Vagina (tissue), 2 donors: ENCODE results near the gene WDR72. TPM values are rescaled to one million over a fixed set of nuclear protein-coding genes. Genes with fewer than 3 reads are reported as not detected.

Experiments used
- DNase-seq, 2 donors: peaks; one replicate each; pipeline ENCODE4 v3.0.0-alpha.2; 2017; ENCODE audit errors: extremely low spot score in 2 of 2
- H3K27ac ChIP-seq: fragments of 200-600 bp; sonication (generic); one replicate; pipeline ENCODE4 v1.5.1; 2019
- H3K27me3 ChIP-seq: fragments of 200-600 bp; sonication (generic); one replicate; pipeline ENCODE4 v1.5.1; 2019
- H3K36me3 ChIP-seq, 2 donors: fragments of 200-600 bp; sonication (generic); one replicate each; pipeline ENCODE4 v1.5.1; 2017 to 2019
- H3K4me1 ChIP-seq: fragments of 200-600 bp; sonication (generic); one replicate; pipeline ENCODE4 v1.5.1; 2019
- H3K4me3 ChIP-seq, 2 donors: fragments of 200-600 bp; sonication (generic); 1 replicate in 1 of 2; 2 replicates in 1 of 2; pipeline ENCODE4 v1.5.1; 2016 to 2019
- H3K9me3 ChIP-seq: fragments of 200-600 bp; sonication (generic); one replicate; pipeline ENCODE4 v1.5.1; 2019
- CTCF ChIP-seq, 3 experiments: fragments of 450-650 bp in 2 of 3; fragments of 200-600 bp in 1 of 3; sonication (generic) in 1 of 3; IDR thresholded peaks; one replicate each; pipeline ENCODE4 v1.5.1; 2017 to 2019; ENCODE audit warnings: antibody characterized with exemption in 3 of 3, mild to moderate bottlenecking in 2 of 3, moderate library complexity in 2 of 3
- POLR2A ChIP-seq, 2 donors: fragments of 450-650 bp; IDR thresholded peaks; one replicate each; pipeline ENCODE4 v1.6.1; 2017; ENCODE audit warnings: antibody characterized with exemption in 2 of 2, mild to moderate bottlenecking in 2 of 2, moderate library complexity in 2 of 2
- POLR2AphosphoS5 ChIP-seq, 2 donors: sonication (generic); formaldehyde crosslinking; IDR thresholded peaks; one replicate each; pipeline ENCODE4 v1.9.0; 2017; ENCODE audit warnings: antibody characterized with exemption in 2 of 2, mild to moderate bottlenecking in 2 of 2, low read depth in 1 of 2; ENCODE audit not compliant: insufficient read depth in 1 of 2
- intact Hi-C: fragments of 100-400 bp; cut with DNase I; formaldehyde crosslinking; loops from one replicate; pipeline ENCODE4 v1.15.1; 2023
- total RNA-seq: library from RNA; depleted of rRNA; stranded (reverse); fragments of >200 nt; gene quantifications from one replicate; pipeline ENCODE4 v1.2.3, GENCODE V29; 2016

The WDR72 gene
- total RNA-seq, 1 donor from 2014 or later: not detected

- TF ChIP-seq POLR2A (IDR thresholded peaks at IDR 0.05): no peak
- no peak for TF ChIP-seq CTCF (IDR thresholded peaks at IDR 0.05)
- no peak for TF ChIP-seq POLR2AphosphoS5 (IDR thresholded peaks at IDR 0.05; ENCODE audit: insufficient read depth in 1 of 2, low read depth in 1 of 2)
- Histone ChIP-seq H3K4me3 (no peak overlapping the region), H3K27me3 (no peaks in the 10 kb centered on the region), H3K36me3 (no peaks in the 10 kb centered on the region), H3K27ac (no peak overlapping the region), H3K9me3 (no peaks in the 10 kb centered on the region), H3K4me1 (no peaks in the 10 kb centered on the region)
- intact Hi-C loops: no loop called here
- no peak for DNase-seq
These were observed 233.6 kb downstream of the WDR72 start for GRCh38 chr15:53525894-53526293.

- Histone ChIP-seq H3K9me3 (no peaks in the 10 kb centered on the region), H3K27ac (no peak overlapping the region), H3K27me3 (no peaks in the 10 kb centered on the region), H3K4me1 (no peaks in the 10 kb centered on the region), H3K36me3 (no peaks in the 10 kb centered on the region), H3K4me3 (no peak overlapping the region)
- intact Hi-C loops: no loop called here
- TF ChIP-seq CTCF (IDR thresholded peaks at IDR 0.05) (no peak), POLR2AphosphoS5 (IDR thresholded peaks at IDR 0.05; ENCODE audit: insufficient read depth in 1 of 2, low read depth in 1 of 2) (no peak), POLR2A (IDR thresholded peaks at IDR 0.05) (no peak)
- DNase-seq: no peak
These were observed 236.5 kb downstream of the WDR72 start for GRCh38 chr15:53522991-53523390.

GRCh38 chr15:53520996-53521395 is 238.5 kb downstream of the WDR72 start:
- H3K4me1 ChIP-seq: no peaks in the 10 kb centered on the region
- no peaks in the 10 kb centered on the region for H3K27me3 ChIP-seq
- H3K27ac ChIP-seq: no peak overlapping the region
- H3K36me3 ChIP-seq: no peaks in the 10 kb centered on the region
- no peaks in the 10 kb centered on the region for H3K9me3 ChIP-seq
- TF ChIP-seq CTCF (IDR thresholded peaks at IDR 0.05) (no peak), POLR2A (IDR thresholded peaks at IDR 0.05) (no peak)
- no peak for DNase-seq
- no peak overlapping the region for H3K4me3 ChIP-seq
- intact Hi-C loops: no loop called here

GRCh38 chr15:53513431-53513830 is 246.0 kb downstream of the WDR72 start:
- no peak for DNase-seq
- Histone ChIP-seq H3K4me3 (no peak overlapping the region), H3K27me3 (no peaks in the 10 kb centered on the region), H3K9me3 (no peaks in the 10 kb centered on the region), H3K4me1 (no peaks in the 10 kb centered on the region), H3K27ac (no peak overlapping the region), H3K36me3 (no peaks in the 10 kb centered on the region)
- intact Hi-C loops: no loop called here
- TF ChIP-seq POLR2A (IDR thresholded peaks at IDR 0.05) (no peak), POLR2AphosphoS5 (IDR thresholded peaks at IDR 0.05; ENCODE audit: insufficient read depth in 1 of 2, low read depth in 1 of 2) (no peak)

- no peak for DNase-seq
- no peaks in the 10 kb centered on the region for H3K27me3 ChIP-seq
- no peak overlapping the region for H3K4me3 ChIP-seq
- intact Hi-C loops: no loop called here
- no peaks in the 10 kb centered on the region for H3K36me3 ChIP-seq
- H3K27ac ChIP-seq: no peak overlapping the region
- H3K9me3 ChIP-seq: no peaks in the 10 kb centered on the region
- TF ChIP-seq POLR2AphosphoS5 (IDR thresholded peaks at IDR 0.05; ENCODE audit: insufficient read depth in 1 of 2, low read depth in 1 of 2): no peak
- TF ChIP-seq POLR2A (IDR thresholded peaks at IDR 0.05): no peak
- TF ChIP-seq CTCF (IDR thresholded peaks at IDR 0.05): no peak
- no peaks in the 10 kb centered on the region for H3K4me1 ChIP-seq
These were observed 247.4 kb downstream of the WDR72 start for GRCh38 chr15:53512029-53512428.

GRCh38 chr15:53511175-53511574 is 248.3 kb downstream of the WDR72 start:
- Histone ChIP-seq H3K27ac (no peak overlapping the region), H3K36me3 (no peaks in the 10 kb centered on the region), H3K4me3 (no peak overlapping the region), H3K9me3 (no peaks in the 10 kb centered on the region), H3K4me1 (no peaks in the 10 kb centered on the region), H3K27me3 (no peaks in the 10 kb centered on the region)
- intact Hi-C loops: no loop called here
- TF ChIP-seq CTCF (IDR thresholded peaks at IDR 0.05): no peak
- TF ChIP-seq POLR2A (IDR thresholded peaks at IDR 0.05): no peak
- TF ChIP-seq POLR2AphosphoS5 (IDR thresholded peaks at IDR 0.05; ENCODE audit: insufficient read depth in 1 of 2, low read depth in 1 of 2): no peak
- DNase-seq: no peak
